HG03175 (cell line): ENCODE results near the gene TRAK1.

ENCODE experiments used
- ATAC-seq: cut with Tn5 transposase; IDR thresholded peaks from one replicate; pipeline ENCODE4 v1.9.1; 2021; ENCODE audit warnings: mild to moderate bottlenecking, moderate library complexity; ENCODE audit not compliant: unreplicated experiment

Gene TRAK1

DNA sequence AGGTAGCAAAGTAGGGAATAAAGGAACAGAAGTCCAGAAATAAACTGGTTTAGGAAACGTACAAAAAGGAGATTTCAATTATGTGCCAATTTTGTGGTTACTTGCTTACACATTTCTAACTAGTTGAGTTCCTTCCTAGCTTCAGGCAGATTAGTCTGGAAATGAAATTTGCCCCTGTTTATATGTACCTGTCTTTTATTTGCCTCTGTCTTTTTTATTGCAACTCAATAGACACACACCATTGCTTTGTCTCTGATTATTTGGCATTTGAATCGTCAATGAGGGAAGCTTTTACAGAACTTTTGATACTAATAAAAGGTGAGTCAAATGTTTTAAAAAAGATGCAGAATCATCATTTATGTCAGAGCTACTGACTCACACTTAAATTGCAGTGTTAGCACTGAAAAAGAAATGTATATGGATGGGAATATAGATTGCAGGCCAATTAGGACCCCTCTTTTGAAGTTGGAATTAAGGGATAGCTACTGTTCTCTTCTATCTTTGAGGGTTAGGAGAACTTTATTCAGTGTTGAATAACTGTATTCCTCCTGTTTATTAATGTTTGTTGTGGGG lies 60.5 kb downstream of the TRAK1 start:
- ATAC-seq = no peak

DNA sequence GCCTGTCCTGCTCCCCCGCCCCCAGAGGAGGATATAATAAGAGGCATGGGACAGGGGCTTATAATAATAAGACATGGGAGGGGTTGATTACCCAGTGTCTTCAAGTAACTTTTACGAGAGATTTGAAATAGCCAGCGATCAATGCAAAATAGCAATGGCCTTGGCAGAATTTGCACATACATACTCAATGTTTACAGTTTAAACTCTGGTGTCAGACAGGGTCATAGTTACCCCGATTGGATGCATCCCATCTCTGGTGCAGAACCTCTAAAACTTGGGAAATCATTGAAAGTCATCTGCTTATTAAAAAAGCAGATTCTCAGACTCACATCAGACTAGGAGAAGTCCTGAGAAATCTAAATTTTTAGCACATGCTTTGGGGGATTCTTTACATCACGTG lies 61.0 kb downstream of the TRAK1 start:
- ATAC-seq = no peak

DNA sequence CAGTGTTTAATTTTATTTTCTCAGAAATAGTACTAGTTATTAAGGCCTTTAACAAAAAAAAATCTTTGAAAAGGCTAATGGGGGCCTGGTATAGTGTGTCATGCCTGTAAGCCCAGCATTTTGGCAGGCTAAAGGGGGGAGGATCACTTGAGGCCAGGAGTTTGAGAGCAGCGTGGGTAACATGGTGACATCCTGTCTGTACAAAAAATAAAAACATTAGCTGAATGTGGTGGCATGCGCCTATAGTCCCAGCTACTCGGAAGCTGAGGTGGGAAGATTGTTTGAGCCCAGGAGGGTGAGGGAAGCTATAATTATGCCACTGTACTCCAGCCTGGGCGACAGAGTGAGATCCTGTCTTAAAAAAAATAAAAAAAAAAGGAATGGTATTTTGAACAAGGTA lies 61.9 kb downstream of the TRAK1 start:
- ATAC-seq = no peak

DNA sequence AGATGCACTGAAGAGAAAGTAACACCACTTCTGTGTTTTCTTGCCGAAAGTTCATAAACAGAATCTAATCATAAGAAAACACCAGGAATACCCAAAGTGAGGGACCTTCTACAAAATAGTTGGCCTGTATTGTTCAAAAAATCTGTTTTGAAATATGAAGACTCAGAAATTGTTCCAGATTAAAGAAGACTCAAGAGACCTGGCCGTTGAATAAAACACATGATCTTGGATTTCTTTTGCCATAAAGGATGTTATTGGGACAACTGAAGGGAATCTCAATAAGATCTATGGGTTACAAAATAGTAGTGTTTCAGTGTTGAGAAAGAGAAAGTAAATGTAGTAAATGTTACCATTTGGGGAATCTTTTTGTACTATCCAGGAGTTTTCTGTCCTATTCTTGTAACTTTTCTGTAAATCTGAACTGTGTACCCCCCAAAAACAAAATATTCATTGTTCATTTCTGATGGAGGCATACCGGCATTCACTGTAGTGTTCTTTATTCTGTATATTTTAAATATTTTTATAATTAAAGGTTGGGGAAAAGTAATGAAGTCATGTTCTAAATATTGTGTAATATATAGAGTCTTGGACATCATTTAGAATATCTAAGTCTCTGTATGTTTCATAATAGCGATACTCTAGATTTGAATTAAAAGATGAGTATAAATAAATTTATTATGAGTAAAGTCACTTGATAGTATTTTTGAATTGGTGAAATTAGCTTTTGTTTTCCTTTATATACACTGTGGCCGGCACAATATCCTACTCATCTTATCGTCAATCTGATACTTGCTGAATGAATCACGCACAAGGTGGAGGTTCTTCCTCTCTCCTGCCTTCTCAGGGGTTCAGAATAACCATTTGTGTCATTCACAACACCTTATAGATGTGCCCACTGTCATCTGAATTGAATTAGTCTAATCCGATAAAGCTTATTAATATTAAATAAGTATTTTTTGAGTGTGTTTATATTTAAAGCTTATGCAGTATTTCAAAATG lies 66.7 kb downstream of the TRAK1 start:
- no peak for ATAC-seq

DNA sequence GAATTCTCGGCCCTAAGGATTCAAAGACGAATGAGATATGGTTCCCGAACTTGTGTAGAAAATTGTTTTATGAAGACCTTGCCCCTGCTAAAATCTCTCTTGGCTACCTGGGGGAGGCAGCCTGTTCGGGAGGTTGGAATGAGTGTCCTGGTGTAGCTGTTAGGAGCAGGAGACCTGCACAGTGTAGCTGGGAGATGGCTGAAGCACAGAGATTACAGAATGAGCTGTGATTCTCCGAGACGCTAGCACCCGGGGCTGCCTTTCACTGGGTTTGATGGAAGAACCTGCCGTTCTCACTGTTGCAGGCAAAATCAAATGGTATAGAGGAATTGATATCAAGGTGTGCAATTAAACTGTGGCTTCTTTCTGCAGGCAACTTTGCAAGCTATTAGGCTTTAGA lies 68.0 kb downstream of the TRAK1 start:
- ATAC-seq = no peak

DNA sequence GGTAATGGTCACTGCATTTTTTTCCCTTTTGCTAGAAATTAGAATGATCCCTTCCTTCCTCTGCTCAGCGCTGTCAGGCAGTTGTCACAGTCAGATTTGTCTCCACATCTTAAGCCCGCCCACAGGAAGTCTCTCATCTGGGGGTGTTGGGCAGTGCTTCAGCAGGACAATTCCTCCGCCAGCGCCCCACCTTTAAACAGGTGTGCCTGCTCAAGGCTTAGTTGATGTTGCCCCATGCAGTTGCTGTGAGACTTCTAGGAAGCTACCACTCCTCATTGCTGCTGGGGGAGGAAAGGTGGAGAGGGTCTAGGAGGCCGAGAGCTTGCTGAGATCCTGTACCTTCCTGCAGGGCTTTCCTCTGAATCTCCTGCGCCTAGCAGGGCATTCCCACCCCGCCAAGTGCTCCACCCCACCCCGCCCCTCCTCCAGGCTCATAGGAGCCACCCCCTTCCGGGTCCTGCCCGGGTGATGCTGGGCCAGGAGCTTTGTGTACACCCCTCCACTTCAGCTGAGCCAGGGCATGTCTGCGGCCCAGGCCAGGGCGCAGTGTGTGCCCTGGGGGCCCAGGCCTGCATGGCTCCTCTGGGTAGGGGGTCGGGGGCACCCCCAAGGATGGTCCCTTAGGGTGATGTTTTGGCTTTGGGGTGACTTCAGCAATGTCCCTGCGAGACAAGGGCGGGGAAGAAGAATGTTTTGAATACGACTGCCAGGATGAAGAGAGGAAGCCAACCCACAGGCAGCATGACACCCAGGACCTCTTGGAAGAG lies 68.7 kb downstream of the TRAK1 start:
- peak; percentile 75 for ATAC-seq

DNA sequence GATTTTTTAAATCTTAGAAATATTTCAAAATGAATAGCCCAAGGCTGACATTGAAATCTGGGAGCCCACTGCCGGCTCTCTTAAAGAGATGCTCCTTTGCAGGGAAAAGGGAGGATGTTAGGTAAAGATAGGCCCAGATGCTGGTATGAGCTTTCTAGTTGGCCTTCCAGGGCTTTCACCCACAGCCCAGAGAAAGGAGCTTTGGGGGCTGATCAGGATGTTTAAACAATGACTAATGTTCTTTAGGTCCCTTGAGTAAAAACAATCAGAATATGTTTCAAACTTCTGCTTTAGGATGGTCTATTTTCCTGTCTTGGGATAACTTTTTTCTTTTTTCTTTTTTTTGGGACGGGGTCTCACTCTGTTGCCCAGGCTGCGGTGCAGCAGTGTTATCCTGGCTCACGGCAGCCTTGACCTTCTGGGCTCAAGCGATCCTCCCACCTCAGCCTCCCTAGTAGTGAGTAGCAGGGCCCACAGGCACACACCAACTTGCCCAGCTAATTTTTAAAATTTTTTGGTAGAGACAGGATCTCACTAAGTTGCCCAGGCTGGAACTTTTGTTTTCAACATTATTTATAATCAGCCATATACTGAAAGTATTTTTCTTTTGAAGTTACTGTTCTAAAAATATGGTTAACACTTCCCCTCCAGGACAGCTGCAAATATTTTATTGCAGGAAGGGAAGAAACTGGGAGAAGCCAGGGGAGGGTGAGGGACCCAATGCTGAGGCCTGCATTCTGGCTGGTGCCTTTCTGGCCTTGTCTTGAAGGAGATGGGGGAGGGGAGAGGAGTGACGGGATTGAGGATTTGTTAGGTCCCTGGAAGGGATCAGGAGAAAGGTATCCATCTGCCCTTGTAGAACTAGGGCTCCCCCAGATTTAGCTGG lies 70.1 kb downstream of the TRAK1 start:
- no peak for ATAC-seq

DNA sequence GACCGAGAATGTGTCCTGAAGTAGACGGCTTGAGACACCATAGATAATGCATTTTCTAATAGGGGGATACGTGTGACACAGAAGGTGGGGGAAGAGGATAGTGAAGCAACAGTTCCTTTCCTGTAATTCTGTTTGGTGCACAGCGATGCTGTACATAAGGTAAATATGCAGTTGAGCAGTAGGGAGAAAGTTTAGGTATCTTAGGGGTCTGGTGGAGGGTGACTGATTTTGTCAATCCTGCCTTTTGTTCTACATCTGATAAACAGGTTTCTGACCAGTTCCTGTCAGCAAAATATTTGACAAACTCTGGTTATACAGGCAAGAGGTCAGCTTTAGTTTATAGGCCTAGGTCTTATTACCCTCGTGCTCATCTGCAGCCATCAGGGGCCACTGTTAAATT lies 71.3 kb downstream of the TRAK1 start:
- ATAC-seq = no peak

DNA sequence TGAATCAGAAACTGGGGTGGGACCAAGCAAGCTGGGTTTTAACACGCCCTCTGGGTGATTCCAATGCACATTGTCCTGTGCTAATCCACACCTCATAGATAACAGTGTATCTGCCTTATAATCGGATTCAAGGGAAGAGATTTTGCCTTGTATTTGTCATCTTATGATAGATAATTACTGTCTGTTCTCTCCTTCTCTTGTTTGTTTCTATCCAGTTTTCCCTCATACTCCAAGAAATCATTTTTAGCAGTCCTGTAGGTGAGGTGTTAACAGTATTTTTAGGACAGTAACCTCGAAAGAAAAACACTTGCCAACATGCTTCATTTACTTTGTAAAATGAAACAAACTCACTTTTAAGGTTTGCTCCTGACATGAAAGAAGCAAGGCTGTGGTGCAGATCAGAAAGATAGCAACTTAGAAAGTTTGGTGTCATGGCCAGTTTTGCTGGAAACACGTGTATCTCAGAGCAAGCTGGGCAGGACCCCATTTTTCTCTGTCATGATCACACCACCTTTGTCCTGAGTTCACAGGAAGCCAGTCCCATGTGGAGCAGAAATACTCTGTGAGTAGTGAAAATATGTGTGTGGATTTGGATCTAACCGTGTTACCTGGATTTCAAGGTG lies 72.6 kb downstream of the TRAK1 start:
- ATAC-seq = no peak

DNA sequence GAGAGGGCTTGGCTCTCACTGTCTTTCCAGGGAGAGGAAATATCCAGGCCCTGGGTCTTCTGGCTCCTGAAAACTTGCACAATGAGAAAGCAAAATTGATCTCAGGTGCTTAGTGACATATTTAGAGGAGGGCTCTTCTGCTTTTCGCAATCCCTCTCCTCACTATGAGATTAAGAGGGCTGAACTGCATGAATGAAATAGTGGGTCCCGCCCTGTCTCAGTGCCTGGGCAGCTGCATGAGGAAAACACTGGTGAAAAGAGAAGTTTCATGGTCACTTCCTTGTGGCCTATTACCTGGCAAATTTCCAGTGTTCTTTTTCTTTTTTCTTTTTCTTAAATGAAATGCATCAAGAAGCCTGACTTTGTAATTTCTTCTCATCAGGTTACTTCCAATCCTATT lies 73.5 kb downstream of the TRAK1 start:
- ATAC-seq = no peak

DNA sequence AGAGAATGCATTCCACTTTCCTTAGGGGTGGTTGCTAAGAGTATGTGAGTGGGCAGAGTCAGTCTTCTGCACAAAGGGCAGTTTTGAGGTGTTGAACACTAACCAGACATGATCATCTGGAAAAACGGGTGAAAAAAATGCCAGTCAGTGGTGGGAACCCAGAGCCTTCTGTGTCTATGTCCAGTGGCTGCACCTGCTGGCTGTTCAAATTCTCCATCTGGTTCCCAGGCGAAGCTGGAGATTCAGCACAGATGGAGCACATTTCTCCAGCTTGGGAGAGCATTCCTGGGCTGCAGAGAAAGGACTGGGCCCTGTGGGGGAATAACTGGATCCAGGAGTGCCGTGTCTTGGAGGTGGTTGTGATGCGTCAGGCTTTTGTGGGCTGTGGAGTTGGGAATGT lies 74.1 kb downstream of the TRAK1 start:
- no peak for ATAC-seq

DNA sequence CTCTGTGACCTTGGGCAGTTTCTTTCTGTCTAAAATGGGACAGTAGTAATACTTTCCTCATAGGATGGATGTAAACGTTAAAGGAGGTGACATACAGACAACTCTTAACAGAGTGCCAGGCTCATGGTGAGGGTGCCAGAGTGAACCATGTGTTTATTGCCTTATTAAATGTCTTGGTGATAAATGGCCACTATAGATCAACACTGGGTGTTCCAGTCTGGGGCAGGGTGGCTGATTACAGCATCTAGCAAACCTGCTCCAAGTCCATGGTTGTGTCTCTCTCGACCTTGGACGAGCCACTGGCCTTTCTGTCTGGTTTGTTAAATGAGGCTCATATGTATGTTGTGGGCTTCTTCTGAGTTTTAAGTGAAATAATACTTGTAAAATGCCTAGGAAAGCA lies 75.1 kb downstream of the TRAK1 start:
- no peak for ATAC-seq

DNA sequence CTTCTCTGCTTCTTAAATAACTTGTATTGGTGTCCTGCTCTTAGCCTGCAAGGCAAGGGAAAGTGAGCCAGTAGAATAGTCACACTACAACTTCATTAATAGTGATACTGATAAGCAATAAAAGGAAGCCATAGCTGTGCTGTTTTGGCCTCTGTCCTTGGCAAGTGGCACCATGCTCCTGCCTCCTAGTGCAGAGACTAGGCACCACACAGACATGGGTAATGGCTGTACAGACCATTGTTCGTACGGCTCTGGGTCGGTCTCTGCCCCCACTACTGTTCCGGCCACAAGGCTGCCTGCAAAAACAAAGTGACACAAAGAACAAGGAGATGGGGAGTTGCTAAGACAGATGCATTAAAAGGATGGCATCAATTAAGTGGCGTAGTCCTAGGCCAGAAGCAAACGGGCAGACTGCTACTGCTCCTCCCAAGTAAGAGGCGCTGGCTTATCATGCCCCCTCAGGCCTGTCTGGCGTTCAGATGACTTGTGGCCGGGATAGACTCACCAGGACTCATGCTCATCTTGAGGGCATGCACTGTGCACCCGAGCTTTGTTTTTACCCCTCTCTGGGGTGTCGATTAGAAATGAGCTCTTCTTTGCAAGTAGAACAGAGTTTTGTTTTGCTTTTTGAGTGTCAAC lies 75.6 kb downstream of the TRAK1 start:
- ATAC-seq = no peak

DNA sequence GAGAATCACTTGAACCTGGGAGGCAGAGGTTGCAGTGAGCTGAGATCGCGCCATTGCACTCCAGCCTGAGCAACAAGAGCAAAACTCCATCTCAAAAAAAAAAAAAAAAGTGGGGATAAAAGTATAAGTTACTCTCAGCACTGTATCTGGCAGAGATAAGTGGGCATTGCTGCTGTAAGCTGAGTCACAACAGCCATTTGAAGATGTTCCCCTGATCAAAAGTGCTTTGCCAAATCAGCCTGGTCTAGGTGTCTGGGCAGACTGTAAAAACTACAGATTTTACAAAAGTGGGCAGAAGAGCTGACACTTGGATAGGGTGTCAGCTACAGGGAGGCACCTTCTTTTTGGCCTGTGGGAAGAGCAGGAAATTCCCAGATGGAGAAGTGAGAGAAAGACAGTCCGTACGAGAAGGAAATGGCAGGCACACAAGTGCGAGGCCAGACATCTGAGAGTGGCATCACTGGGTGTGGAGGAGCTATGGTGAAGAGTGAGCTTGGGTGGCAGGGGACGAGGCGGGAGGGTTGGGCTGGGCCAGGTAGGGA lies 78.5 kb downstream of the TRAK1 start:
- ATAC-seq = no peak

DNA sequence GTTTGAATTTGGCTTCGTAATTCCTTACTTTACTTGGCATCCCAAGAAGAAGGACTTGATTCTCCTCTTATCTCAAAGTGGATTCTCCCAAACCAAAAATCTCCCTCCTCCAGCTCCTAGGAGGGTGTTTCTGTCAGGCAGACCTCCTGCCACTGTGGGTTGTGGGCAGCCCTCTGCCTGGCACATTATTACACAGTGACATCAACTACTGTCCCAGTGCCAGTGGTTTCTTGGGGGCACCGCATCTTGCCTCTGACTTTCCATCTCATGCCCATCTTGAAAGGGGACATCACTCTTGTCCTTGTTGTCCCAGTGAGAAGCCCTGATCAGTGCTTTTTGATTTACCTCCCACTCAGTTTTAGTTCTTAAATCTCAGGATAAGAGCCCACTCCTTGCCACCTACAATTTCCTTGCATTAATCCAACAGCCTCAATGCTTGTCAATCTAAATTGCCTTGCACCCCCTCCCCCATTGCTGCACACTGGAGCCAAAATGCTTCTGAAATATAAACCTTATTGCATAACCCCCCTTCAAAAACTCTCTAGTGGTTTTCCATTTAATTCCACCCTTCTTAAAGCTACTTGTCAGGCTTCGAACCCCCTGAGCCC lies 81.0 kb downstream of the TRAK1 start:
- ATAC-seq = no peak

DNA sequence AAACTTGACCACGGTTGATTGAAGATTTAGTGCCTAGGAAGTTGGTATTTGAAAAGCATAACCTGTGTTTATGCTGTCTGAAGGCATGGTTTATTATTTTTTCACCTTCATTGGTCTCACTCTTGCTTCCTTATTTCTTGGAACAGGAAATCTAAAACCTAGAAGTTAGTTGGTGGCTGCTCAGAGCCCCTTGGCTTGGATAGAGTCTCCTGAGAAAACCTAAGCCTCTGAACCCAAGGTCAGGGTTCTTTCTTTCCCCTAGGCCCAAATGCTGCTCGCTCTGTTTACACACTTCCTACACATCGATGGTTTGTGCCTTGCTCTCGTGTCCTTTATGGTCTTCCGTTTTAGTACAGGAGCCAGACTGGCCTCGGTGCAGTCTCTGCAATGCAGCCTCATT lies 82.2 kb downstream of the TRAK1 start:
- ATAC-seq = no peak

DNA sequence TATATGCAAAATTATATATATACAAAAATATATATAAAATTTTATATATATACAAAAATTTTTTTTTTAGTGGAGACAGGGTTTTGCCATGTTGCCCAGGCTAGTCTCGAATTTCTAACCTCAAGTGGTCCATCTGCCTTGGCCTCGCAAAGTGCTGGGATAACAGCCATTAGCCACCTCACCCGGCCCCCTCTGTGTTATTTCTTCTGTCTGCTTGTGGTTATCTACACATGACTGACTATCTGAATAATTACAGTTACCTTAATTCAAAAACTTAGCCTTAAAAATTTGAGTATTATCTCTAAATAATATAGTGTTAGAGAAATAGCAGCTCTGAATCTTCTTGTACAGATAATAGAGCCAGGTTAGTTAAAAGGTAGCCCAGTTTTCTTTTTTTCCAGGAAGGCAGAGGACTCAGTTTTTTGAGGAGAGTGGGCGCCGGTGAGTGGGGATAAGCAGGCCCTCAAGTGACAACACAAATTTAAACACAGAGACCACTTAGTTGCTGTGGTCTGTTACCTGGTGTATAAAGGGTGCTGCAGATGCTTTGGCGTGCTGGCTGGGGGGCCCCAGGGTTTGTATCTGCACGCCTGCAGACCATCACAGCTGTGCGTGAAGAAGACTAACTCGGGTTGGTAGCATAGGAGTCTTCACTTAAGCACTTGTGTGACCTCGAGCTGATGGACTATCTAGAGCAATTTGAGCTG lies 83.7 kb downstream of the TRAK1 start:
- ATAC-seq = no peak
